ENCODE measurements around the gene ANKRD44. TPM values are rescaled to one million over a fixed set of nuclear protein-coding genes. Genes with fewer than 3 reads are reported as not detected.

Gene ANKRD44
- total RNA-seq, 4 donors from 2014 or later, result 24.4 to 51.8 (median 35.7) TPM

DNA sequence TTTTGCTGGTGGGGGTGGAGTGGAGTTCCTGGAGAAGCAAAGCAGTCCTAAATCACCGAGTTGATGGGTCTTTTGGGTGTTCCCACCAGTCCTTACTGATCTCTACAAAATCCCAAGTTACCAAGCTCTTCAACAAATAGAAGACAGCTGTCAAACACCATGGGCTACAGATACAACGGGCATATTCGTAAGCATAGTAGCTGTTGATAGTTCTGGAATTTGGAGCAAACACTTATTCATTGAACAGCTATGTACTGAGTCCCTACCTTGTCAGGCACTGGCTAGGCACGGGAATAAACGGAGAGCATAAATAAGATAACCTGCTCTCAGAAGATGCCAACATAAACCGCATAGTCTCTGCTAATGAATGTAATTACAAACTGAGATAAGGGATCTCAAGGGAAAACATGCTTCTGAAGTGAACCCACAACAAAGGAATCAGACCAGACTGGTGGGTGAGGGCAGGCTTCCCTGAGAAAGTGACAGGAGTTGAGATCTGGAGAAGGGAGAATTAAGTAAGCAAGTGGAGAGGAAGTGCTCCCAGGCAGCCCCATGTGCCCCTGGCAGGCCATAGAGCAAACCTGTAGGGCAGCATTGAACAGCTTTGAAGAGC is 947 bp upstream of the ANKRD44 start:
- ATAC-seq, result no peak
- TF ChIP-seq EP300 (IDR thresholded peaks at IDR 0.05), result no peak
- TF ChIP-seq, protein P1, sequence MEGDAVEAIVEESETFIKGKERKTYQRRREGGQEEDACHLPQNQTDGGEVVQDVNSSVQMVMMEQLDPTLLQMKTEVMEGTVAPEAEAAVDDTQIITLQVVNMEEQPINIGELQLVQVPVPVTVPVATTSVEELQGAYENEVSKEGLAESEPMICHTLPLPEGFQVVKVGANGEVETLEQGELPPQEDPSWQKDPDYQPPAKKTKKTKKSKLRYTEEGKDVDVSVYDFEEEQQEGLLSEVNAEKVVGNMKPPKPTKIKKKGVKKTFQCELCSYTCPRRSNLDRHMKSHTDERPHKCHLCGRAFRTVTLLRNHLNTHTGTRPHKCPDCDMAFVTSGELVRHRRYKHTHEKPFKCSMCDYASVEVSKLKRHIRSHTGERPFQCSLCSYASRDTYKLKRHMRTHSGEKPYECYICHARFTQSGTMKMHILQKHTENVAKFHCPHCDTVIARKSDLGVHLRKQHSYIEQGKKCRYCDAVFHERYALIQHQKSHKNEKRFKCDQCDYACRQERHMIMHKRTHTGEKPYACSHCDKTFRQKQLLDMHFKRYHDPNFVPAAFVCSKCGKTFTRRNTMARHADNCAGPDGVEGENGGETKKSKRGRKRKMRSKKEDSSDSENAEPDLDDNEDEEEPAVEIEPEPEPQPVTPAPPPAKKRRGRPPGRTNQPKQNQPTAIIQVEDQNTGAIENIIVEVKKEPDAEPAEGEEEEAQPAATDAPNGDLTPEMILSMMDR (IDR thresholded peaks at IDR 0.05), result no peak
- TF ChIP-seq POLR2AphosphoS5 (IDR thresholded peaks at IDR 0.05), result no peak
- TF ChIP-seq POLR2A (IDR thresholded peaks at IDR 0.05), result no peak
- WGBS, 2 donors (ENCODE audit: low coverage in 1 of 2), result 52 to 70% methylated on average over 6 of the region's 6 CpGs
- H3K4me3 ChIP-seq, result no peak overlapping the region
- H3K27me3 ChIP-seq, result no peaks in the 10 kb centered on the region
- no peaks in the 10 kb centered on the region for H3K36me3 ChIP-seq
- H3K4me1 ChIP-seq, result peaks cover 0 to 39% (median 8%) of the 10 kb centered on the region in 3 donors
- peak overlapping the region in 2 of 4 donors; percentile 86 to 89 for H3K27ac ChIP-seq
- H3K9me3 ChIP-seq, result no peaks in the 10 kb centered on the region

GRCh38 chr2:197310987-197311420 is 424 bp upstream of the ANKRD44 start:
- peaks cover 0 to 44% (median 8%) of the 10 kb centered on the region in 3 donors for H3K4me1 ChIP-seq
- no peaks in the 10 kb centered on the region for H3K36me3 ChIP-seq
- WGBS, 2 donors (ENCODE audit: low coverage in 1 of 2), result 5% methylated on average over 4 of the region's 22 CpGs; no CpG with 5 or more reads in 1 of the 2 donors
- TF ChIP-seq, protein P1 (IDR thresholded peaks at IDR 0.05), result peak in 1 of 4 experiments; percentile 22
- no peak for TF ChIP-seq POLR2AphosphoS5 (IDR thresholded peaks at IDR 0.05)
- ATAC-seq, result no peak
- H3K9me3 ChIP-seq, result no peaks in the 10 kb centered on the region
- no peaks in the 10 kb centered on the region for H3K27me3 ChIP-seq
- H3K27ac ChIP-seq, result peak overlapping the region in 3 of 4 donors; percentile 86 to 94 (median 89)
- H3K4me3 ChIP-seq, result peak overlapping the region; percentile 27 to 84

GRCh38 chr2:197309691-197310231 is 819 bp downstream of the ANKRD44 start:
- peaks cover 0 to 51% (median 8%) of the 10 kb centered on the region in 3 donors for H3K4me1 ChIP-seq
- peak overlapping the region; percentile 75 to 94 (median 88) for H3K27ac ChIP-seq
- no peaks in the 10 kb centered on the region for H3K9me3 ChIP-seq
- 12% methylated on average over 3 of the region's 30 CpGs; no CpG with 5 or more reads in 1 of the 2 donors for WGBS, 2 donors (ENCODE audit: low coverage in 1 of 2)
- peak overlapping the region; percentile 84 to 94 for H3K4me3 ChIP-seq
- TF ChIP-seq POLR2A (IDR thresholded peaks at IDR 0.05), result peak in 1 of 2 donors; percentile 1
- TF ChIP-seq, protein P1 (IDR thresholded peaks at IDR 0.05), result no peak
- no peaks in the 10 kb centered on the region for H3K36me3 ChIP-seq
- no peaks in the 10 kb centered on the region for H3K27me3 ChIP-seq
- ATAC-seq, result peak; percentile 1

DNA sequence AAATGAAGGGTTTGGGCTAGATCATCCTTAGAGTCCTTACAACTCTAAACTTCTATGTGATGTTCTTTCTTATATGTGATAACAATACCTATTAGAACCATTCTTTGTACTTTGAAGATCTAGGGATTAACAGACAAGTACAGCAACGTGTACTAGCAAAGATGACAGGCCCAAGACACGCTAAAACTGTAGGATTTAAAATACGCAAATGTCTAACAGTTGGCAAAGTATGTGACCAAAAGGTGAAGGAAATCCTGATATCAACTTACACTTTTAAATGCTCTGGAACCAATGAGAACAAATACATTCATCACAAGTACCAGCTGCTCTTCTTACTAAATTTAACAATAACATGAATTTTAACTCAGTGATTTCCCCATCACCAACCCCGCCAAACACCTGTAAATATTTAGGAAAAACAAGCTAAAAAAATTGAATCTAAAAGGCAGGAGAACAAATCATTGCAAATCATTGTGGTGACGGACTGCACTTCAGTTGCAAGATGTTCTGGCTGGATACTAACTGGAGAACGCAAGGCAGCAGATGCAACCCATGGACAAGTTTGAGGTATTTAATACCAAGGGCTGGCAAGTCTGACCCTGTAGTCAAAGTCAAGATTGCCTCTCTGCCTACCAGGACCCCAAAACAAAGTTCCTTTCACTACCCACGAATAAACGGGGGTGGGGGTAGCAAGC is 1.4 kb downstream of the ANKRD44 start:
- no peak for ATAC-seq
- peak overlapping the region; percentile 75 to 94 (median 88) for H3K27ac ChIP-seq

More for the DNA sequence above, 1.4 kb downstream of the ANKRD44 start:
- Histone ChIP-seq H3K9me3 (no peaks in the 10 kb centered on the region), H3K4me3 (peak overlapping the region; percentile 84 to 94), H3K4me1 (peaks cover 0 to 54% (median 8%) of the 10 kb centered on the region in 3 donors), H3K27me3 (no peaks in the 10 kb centered on the region), H3K36me3 (no peaks in the 10 kb centered on the region)
- 54 to 55% methylated on average over 7 of the region's 8 CpGs for WGBS, 2 donors (ENCODE audit: low coverage in 1 of 2)
- no peak for TF ChIP-seq EP300 (IDR thresholded peaks at IDR 0.05)
- TF ChIP-seq, protein P1 (IDR thresholded peaks at IDR 0.05), result peak in 1 of 4 experiments; percentile 1

Measured in gastroesophageal sphincter (tissue), 4 donors.